ENCODE measurements around the gene NDUFB11.

GRCh38 chrX:47180346-47180745, 35.8 kb upstream of the NDUFB11 start:
- TF ChIP-seq CTCF (IDR thresholded peaks at IDR 0.05) (no peak), NFE2L1 (CRISPR knock-in tag; IDR thresholded peaks at IDR 0.05) (no peak), SMAD3 (CRISPR knock-in tag; IDR thresholded peaks at IDR 0.05; ENCODE audit: borderline replicate concordance) (no peak), SP1 (CRISPR knock-in tag; conservative IDR thresholded peaks at IDR 0.05) (no peak), NR2C2 (CRISPR knock-in tag; IDR thresholded peaks at IDR 0.05) (no peak), ATF3 (CRISPR knock-in tag; conservative IDR thresholded peaks at IDR 0.05) (no peak), ZNF512 (CRISPR knock-in tag; IDR thresholded peaks at IDR 0.05; ENCODE audit: borderline replicate concordance) (no peak), KAT7 (CRISPR knock-in tag; IDR thresholded peaks at IDR 0.05; ENCODE audit: borderline replicate concordance) (no peak), JUN (CRISPR knock-in tag; IDR thresholded peaks at IDR 0.05) (no peak), ZNF121 (CRISPR knock-in tag; IDR thresholded peaks at IDR 0.05) (no peak), STAT6 (CRISPR knock-in tag; conservative IDR thresholded peaks at IDR 0.05; ENCODE audit: low read depth) (no peak), ATF6 (CRISPR knock-in tag; IDR thresholded peaks at IDR 0.05) (no peak), USF2 (CRISPR knock-in tag; IDR thresholded peaks at IDR 0.05) (no peak)
